Right atrium auricular region (tissue), 2 donors: ENCODE measurements around the gene RAG1. TPM values are rescaled to one million over a fixed set of nuclear protein-coding genes. Genes with fewer than 3 reads are reported as not detected.

ENCODE experiments used
- DNase-seq: peaks from one replicate; pipeline ENCODE4 v3.0.0-alpha.2; 2019; ENCODE audit warnings: low spot score
- H3K27ac ChIP-seq, 2 donors: fragments of 200-600 bp; sonication (generic); 1 replicate in 1 of 2; 2 replicates in 1 of 2; pipeline ENCODE4 v1.5.1; 2016 to 2019
- H3K27me3 ChIP-seq, 2 donors: fragments of 200-600 bp; sonication (generic); one replicate each; pipeline versions ENCODE4 v1.5.1 to v1.6.0; 2017 to 2019
- H3K36me3 ChIP-seq: fragments of 200-600 bp; sonication (generic); one replicate; pipeline ENCODE4 v1.5.1; 2016
- H3K4me1 ChIP-seq, 2 donors: fragments of 200-600 bp; sonication (generic); one replicate each; pipeline versions ENCODE4 v1.5.1 to v1.6.0; 2017 to 2019
- H3K4me3 ChIP-seq, 2 donors: fragments of 200-600 bp; sonication (generic); 1 replicate in 1 of 2; 2 replicates in 1 of 2; pipeline ENCODE4 v1.5.1; 2017 to 2019; ENCODE audit warnings: mild to moderate bottlenecking in 1 of 2, moderate library complexity in 1 of 2
- H3K9me3 ChIP-seq, 2 donors: fragments of 200-600 bp; sonication (generic); one replicate each; pipeline ENCODE4 v1.5.1; 2019
- CTCF ChIP-seq, 2 donors: fragments of 200-600 bp; sonication (generic); IDR thresholded peaks; one replicate each; pipeline ENCODE4 v1.5.1; 2019; ENCODE audit warnings: antibody characterized with exemption in 2 of 2
- total RNA-seq, 2 donors: library from RNA; depleted of rRNA; stranded (reverse); fragments of >200 nt; gene quantifications; one replicate each; pipeline ENCODE4 v1.1.0, GENCODE V29; 2016

Gene RAG1
- total RNA-seq, 2 donors from 2014 or later = 0.41 to 1.5 TPM

GRCh38 chr11:36602135-36602534, 34.3 kb downstream of the RAG1 start:
- Histone ChIP-seq H3K4me3 (no peak overlapping the region), H3K27ac (no peak overlapping the region), H3K4me1 (no peaks in the 10 kb centered on the region), H3K36me3 (no peaks in the 10 kb centered on the region), H3K9me3 (no peaks in the 10 kb centered on the region), H3K27me3 (no peaks in the 10 kb centered on the region)
- DNase-seq = no peak
- no peak for TF ChIP-seq CTCF (IDR thresholded peaks at IDR 0.05)

DNA sequence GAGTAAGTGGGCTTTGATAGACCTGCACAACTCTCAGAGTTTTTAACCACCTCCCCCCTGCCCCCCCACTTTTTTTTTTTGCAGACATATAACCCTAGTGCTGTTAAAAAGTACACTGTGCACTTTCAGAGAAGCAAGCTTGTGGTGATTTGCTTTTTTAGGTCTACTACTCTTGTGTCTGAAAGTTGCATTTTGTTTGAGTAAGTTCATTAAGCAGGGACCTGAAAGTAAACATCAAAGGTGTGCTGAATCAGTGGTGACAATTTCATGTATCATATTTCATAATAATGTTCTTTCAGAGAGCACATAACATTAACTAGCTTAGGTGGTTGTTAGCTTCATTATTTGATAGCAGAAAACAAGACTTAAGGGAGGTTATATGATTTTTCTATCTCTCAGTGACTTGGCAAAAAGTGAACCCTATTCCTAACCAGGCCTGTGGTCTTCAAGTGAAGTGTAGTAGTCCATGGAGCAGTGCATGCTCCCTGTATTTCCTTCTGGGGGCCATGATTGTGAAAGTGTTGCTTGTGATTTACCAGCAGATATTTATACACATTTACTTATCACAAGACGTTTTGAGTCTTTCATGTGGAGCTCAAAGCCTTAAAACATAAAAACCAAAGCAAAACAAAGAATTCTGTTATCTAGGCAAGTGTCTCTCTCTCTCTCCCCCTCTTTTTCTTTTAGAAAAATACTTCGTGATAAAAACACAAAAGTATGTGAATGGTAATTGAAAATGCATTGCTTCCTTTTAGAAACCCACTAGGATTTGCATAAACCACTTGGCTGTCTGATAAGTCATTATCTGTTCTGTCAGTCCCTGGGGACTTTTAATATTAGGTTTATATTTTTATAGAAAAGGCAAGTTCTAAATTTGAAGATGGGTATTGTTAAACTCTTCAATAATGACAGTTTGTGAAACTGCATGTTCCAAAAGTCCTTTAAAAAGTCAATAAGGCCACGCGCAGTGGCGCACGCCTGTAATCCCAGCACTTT, 37.7 kb downstream of the RAG1 start:
- H3K36me3 ChIP-seq = no peaks in the 10 kb centered on the region
- H3K27me3 ChIP-seq = no peaks in the 10 kb centered on the region
- DNase-seq = no peak
- H3K27ac ChIP-seq = no peak overlapping the region
- TF ChIP-seq CTCF (IDR thresholded peaks at IDR 0.05) = no peak
- H3K9me3 ChIP-seq = no peaks in the 10 kb centered on the region
- H3K4me3 ChIP-seq = no peak overlapping the region
- no peaks in the 10 kb centered on the region for H3K4me1 ChIP-seq

DNA sequence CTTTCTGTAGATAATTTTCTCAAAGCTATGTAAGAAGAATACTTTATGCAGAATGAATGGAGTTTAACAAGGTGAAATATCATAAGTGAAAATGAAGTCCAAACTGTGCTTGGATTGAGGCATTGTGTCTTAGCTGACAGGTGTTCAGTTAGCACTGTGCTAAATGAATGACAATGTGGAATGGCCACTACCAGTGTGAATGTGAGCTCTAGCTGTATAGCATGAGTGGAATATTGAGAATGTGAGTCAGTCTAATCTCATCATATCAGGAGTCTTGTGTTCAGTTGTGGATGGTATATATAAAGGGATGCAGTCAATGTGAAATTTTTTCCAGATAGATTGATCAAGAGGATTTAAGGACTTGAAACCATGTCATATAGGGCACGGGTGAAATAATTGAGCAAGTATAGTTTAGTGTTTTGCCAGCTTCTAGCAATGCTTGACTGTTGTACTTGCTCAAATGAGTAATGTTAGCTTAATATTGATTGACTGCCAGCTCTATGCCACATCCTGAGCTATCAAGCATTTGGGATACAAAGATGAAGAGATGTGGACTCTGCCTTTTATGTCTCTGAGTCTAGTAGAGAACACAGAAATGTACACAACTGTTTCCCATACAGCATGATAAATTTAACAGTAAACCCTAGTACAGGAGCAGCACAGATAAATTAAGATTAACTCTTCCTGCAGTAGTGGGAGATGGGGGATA, 40.8 kb downstream of the RAG1 start:
- Histone ChIP-seq H3K4me1 (no peaks in the 10 kb centered on the region), H3K4me3 (no peak overlapping the region), H3K27ac (no peak overlapping the region), H3K27me3 (no peaks in the 10 kb centered on the region), H3K9me3 (no peaks in the 10 kb centered on the region), H3K36me3 (no peaks in the 10 kb centered on the region)
- no peak for DNase-seq
- TF ChIP-seq CTCF (IDR thresholded peaks at IDR 0.05) = no peak

DNA sequence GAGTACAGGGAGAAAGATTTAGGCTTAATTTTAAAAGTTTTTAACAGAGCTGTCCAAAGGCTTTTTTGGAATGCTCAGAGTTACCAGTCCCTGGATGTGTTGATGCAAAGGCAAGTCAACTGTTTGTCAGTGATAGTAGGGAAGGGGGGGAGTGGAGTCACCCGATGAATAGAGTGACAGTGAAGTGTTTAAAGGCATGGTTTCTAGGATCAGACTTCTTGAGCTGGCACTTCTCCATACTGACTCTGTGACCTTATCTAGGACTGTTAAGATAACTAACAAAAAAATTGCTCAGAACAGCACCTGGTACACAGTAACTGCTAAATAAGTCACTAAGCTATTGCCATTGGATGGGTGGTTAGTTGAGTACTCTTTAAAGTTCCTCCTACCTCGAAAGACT, 41.6 kb downstream of the RAG1 start:
- no peaks in the 10 kb centered on the region for H3K36me3 ChIP-seq
- H3K27ac ChIP-seq = no peak overlapping the region
- no peaks in the 10 kb centered on the region for H3K9me3 ChIP-seq
- H3K4me3 ChIP-seq = no peak overlapping the region
- H3K27me3 ChIP-seq = no peaks in the 10 kb centered on the region
- no peaks in the 10 kb centered on the region for H3K4me1 ChIP-seq
- DNase-seq = no peak
- TF ChIP-seq CTCF (IDR thresholded peaks at IDR 0.05) = no peak

DNA sequence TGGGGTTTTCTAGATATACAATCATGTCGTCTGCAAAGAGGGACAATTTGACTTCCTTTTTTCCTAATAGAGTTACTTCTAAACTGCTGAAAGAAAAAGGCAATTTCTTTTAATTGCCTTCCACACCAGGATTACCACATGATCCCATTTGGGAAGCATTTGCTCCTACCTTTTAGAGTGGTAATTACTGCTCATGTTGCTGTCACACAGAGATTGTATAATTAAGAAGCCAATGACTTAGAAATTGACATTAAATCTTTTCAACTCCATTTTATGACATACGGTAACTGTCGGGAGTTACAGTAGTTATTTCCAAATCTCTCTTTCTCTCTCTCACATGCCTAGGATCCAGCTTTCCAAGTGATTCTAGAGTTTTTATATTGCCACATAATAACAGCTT, 48.0 kb downstream of the RAG1 start:
- H3K9me3 ChIP-seq = no peaks in the 10 kb centered on the region
- no peak overlapping the region for H3K4me3 ChIP-seq
- no peaks in the 10 kb centered on the region for H3K36me3 ChIP-seq
- TF ChIP-seq CTCF (IDR thresholded peaks at IDR 0.05) = no peak
- H3K27me3 ChIP-seq = no peaks in the 10 kb centered on the region
- no peak for DNase-seq
- no peak overlapping the region for H3K27ac ChIP-seq
- peaks cover 0 to 19% of the 10 kb centered on the region in 2 donors for H3K4me1 ChIP-seq
